ENCODE data around the gene YARS2. TPM values are rescaled to one million over a fixed set of nuclear protein-coding genes. Genes with fewer than 3 reads are reported as not detected.

YARS2 gene
- total RNA-seq: 10 to 100 TPM; 12.3 to 15.0 (median 14.7) TPM

DNA sequence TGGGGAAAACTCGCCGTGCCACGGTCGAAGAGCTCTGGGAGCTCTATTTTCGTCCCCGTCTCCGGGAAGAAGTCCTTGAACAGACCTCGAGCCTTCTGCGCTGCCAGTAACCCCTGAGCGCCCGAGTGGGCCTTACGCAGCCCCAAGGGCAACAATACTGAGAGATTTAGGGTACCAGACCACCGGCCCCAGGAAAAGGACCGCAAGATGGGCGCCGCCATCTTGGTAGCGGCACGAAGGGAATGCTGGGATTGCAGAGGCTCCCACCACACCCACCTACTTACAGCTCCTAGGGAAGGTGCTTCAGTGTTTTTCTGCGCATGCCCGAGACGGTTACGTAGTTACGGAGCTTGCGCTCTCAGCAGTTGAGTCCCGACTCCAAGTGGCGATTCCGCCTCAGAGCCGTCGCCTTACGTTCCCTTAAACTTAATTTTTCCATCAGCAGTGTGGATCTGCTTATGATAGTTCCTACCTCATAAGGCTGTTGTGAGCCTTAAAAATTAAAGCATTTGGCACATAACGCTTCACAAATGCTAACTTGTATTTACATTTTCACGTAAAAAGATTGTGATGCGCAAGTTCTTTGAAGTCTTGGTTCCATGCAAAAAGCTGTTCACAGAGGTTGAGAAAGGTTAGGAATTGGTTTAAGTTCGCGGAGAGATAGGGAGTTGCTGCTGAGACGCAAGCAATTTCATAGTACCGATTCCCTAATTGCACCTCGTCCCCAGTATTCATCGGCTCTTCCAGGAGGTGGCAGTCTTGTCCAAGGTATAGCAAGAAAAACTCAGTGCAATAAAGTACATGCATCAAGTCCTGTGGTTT is at the start of gene YARS2:
TSS of gene YARS2 (minus strand) at position 244 of the 822 bp plus-strand sequence. CDS start at position 221, 23 bp downstream.
- H3K4me1 ChIP-seq: peaks cover 11 to 24% (median 21%) of the 10 kb centered on the region in 4 donors
- intact Hi-C loops (cut with DNase I): loop anchor here (2.0 to 10.0 kb wide), 3 partner anchors 161 to 1265 kb away; no protein-coding TSS in a partner anchor
- no peaks in the 10 kb centered on the region for H3K9me3 ChIP-seq
- peak within 1 kb of the TSS; percentile 92 to 97 (median 94) for H3K4me3 ChIP-seq
- TF ChIP-seq POLR2A (IDR thresholded peaks at IDR 0.05; ENCODE audit: low read depth) (no peak), EP300 (IDR thresholded peaks at IDR 0.05) (no peak), POLR2AphosphoS5 (IDR thresholded peaks at IDR 0.05) (peak; percentile 81 to 91)
- TF ChIP-seq, protein P1, sequence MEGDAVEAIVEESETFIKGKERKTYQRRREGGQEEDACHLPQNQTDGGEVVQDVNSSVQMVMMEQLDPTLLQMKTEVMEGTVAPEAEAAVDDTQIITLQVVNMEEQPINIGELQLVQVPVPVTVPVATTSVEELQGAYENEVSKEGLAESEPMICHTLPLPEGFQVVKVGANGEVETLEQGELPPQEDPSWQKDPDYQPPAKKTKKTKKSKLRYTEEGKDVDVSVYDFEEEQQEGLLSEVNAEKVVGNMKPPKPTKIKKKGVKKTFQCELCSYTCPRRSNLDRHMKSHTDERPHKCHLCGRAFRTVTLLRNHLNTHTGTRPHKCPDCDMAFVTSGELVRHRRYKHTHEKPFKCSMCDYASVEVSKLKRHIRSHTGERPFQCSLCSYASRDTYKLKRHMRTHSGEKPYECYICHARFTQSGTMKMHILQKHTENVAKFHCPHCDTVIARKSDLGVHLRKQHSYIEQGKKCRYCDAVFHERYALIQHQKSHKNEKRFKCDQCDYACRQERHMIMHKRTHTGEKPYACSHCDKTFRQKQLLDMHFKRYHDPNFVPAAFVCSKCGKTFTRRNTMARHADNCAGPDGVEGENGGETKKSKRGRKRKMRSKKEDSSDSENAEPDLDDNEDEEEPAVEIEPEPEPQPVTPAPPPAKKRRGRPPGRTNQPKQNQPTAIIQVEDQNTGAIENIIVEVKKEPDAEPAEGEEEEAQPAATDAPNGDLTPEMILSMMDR (IDR thresholded peaks at IDR 0.05): peak; percentile 73 to 84 (median 79)
- peaks cover 0 to 1% (median 0%) of the 10 kb centered on the region in 4 donors for H3K27me3 ChIP-seq
- WGBS: under 1% methylated on average over 23 of the region's 39 CpGs
- H3K27ac ChIP-seq (replicated peaks in 1 of 4): peak within 1 kb of the TSS; percentile 84 to 89 (median 88)
- DNase-seq (ENCODE audit: extremely low spot score): peak; percentile 96
- peaks cover 11 to 30% (median 18%) of the 10 kb centered on the region in 4 donors for H3K36me3 ChIP-seq

DNA sequence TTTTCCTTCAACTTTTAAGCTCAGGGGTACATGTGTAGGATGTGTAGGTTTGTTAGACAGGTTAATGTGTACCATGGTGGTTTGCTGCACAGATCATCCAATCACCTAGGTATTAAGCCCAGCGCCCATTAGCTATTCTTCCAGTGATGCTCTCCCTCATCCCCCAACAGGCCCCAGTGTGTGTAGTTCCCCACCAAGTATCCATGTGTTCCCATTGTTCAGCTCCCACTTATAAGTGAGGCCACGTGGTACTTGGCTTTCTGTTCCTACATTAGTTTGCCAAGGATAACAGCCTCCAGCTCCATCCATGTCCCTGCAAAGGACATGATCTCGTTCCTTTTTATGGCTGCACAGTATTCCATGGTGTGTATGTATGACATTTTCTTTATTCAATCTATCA is 48.6 kb upstream of the YARS2 start:
- Histone ChIP-seq H3K27ac (replicated peaks in 1 of 4) (no peak overlapping the region), H3K9me3 (peaks cover 0 to 7% (median 0%) of the 10 kb centered on the region in 4 donors), H3K36me3 (peaks cover 0 to 29% (median 0%) of the 10 kb centered on the region in 4 donors), H3K4me1 (peaks cover 0 to 2% (median 0%) of the 10 kb centered on the region in 4 donors), H3K27me3 (no peaks in the 10 kb centered on the region), H3K4me3 (no peak overlapping the region)
- intact Hi-C loops (cut with DNase I): no loop called here
- WGBS: 91% methylated on average over 3 of the region's 3 CpGs
- DNase-seq (ENCODE audit: extremely low spot score): no peak
- no peak for TF ChIP-seq POLR2AphosphoS5 (IDR thresholded peaks at IDR 0.05)
- no peak for TF ChIP-seq POLR2A (IDR thresholded peaks at IDR 0.05; ENCODE audit: low read depth)
- TF ChIP-seq, protein P1 (IDR thresholded peaks at IDR 0.05): no peak
- no peak for TF ChIP-seq EP300 (IDR thresholded peaks at IDR 0.05)

DNA sequence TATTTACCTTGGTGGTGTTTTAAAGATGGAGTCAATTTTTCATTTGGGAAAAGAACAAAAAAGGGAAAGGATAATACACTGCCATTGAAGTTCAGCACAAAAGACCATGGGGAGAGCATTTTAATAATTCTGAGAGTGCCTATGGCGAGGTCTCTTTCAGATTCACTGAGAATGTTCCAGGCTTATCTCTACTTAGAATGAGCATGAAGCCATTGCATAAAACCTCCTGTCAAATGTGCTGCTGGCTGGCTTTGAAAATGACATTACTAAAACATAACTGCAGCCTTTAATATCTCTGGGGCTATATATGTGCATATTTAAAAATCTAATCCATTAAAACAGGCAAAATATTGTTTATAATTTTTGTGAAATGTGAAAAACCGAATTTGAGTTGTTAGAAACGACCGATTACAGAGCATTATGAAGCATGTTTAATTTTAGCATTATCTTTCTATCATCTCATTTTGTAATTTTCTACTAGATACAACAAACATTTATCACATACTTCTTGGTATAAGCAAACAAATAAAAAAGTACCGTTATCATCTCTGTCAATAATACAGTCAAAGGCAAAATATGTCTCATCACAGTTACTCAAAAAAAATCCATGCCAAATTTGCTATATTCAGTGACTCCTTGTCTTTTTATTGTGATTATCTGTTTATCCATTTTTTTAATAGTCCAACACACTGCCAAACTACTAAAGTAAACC is 45.7 kb upstream of the YARS2 start:
- Histone ChIP-seq H3K9me3 (no peaks in the 10 kb centered on the region), H3K27ac (replicated peaks in 1 of 4) (no peak overlapping the region), H3K27me3 (no peaks in the 10 kb centered on the region), H3K4me1 (no peaks in the 10 kb centered on the region), H3K36me3 (peaks cover 0 to 29% (median 0%) of the 10 kb centered on the region in 4 donors), H3K4me3 (no peak overlapping the region)
- TF ChIP-seq EP300 (IDR thresholded peaks at IDR 0.05): no peak
- no peak for TF ChIP-seq POLR2A (IDR thresholded peaks at IDR 0.05; ENCODE audit: low read depth)
- TF ChIP-seq, protein P1 (IDR thresholded peaks at IDR 0.05): no peak
- TF ChIP-seq POLR2AphosphoS5 (IDR thresholded peaks at IDR 0.05): no peak
- no peak for DNase-seq (ENCODE audit: extremely low spot score)
- 76% methylated on average over 5 of the region's 5 CpGs for WGBS
- intact Hi-C loops (cut with DNase I): no loop called here

DNA sequence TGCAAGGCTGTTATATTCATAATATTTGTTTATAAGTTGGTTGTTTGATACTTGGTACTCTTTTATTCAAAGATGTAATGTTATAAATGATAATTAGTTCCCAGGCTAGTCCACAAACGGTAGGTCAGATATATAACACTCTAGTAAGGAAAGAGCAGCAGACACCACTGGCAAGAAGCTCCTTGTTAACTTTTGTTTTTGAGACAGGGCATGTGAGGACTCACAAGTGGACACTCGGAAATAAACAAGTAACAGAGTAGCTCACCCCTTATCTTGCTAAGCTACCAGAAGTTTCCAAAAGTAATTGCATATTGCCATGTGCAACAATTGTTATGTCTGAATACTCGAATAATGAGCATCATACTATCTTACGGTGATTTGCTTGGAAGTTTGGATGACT is 38.6 kb upstream of the YARS2 start:
- no peaks in the 10 kb centered on the region for H3K27me3 ChIP-seq
- no peak for TF ChIP-seq EP300 (IDR thresholded peaks at IDR 0.05)
- no peak for TF ChIP-seq POLR2A (IDR thresholded peaks at IDR 0.05; ENCODE audit: low read depth)
- TF ChIP-seq POLR2AphosphoS5 (IDR thresholded peaks at IDR 0.05): no peak
- TF ChIP-seq, protein P1 (IDR thresholded peaks at IDR 0.05): no peak
- no peak overlapping the region for H3K27ac ChIP-seq (replicated peaks in 1 of 4)
- H3K4me1 ChIP-seq: peaks cover 0 to 11% (median 0%) of the 10 kb centered on the region in 4 donors
- no peak for DNase-seq (ENCODE audit: extremely low spot score)
- peaks cover 0 to 42% (median 0%) of the 10 kb centered on the region in 4 donors for H3K36me3 ChIP-seq
- intact Hi-C loops (cut with DNase I): no loop called here
- H3K4me3 ChIP-seq: no peak overlapping the region
- WGBS: 86% methylated on average over 4 of the region's 4 CpGs
- H3K9me3 ChIP-seq: no peaks in the 10 kb centered on the region

Measured in esophagus muscularis mucosa (tissue), 4 donors.